AG04450 (cell line): ENCODE data around the gene LYRM2. TPM values are rescaled to one million over a fixed set of nuclear protein-coding genes. Genes with fewer than 3 reads are reported as not detected.

Experiments
- CTCF ChIA-PET: fragments of 300-600, 350-600 bp; formaldehyde crosslinking; extraction: SDS; loops from one replicate; lab custom pipeline; 2022; ENCODE audit warnings: antibody characterized with exemption, inconsistent platforms; lab: Charles Lee
- POLR2A ChIA-PET: fragments of 350-600 bp; formaldehyde crosslinking; extraction: SDS; loops from one replicate; lab custom pipeline; 2021; ENCODE audit warnings: antibody characterized with exemption, inconsistent platforms; lab: Yijun Ruan, JAX
- DNase-seq: peaks from one replicate; pipeline ENCODE4 v3.0.0-alpha.2; 2011; ENCODE audit warnings: low read depth, low spot score
- H3K27ac ChIP-seq: one replicate; pipeline ENCODE4 v1.5.1; 2012; ENCODE audit warnings: low read depth, low read length, control low read depth
- H3K27me3 ChIP-seq: one replicate; pipeline ENCODE4 v1.6.0; 2012; ENCODE audit warnings: low read length; ENCODE audit not compliant: control insufficient read depth, insufficient read depth
- H3K4me3 ChIP-seq: 2 replicates; pipeline ENCODE4 v1.5.1; 2011; ENCODE audit warnings: mild to moderate bottlenecking, low read depth, low read length, control low read depth
- H3K9me3 ChIP-seq: 2 replicates; pipeline ENCODE4 v1.5.1; 2012; ENCODE audit warnings: low read length; ENCODE audit not compliant: control insufficient read depth, insufficient read depth
- polyA plus RNA-seq: library from polyadenylated mRNA; depleted of rRNA; stranded (reverse); fragments of >200 nt; gene quantifications from 2 replicates; pipeline ENCODE4 v1.2.3, GENCODE V29; 2011; rRNA removed
- TF ChIP-seq, protein P1 (sequence below): IDR thresholded peaks from 2 replicates; pipeline ENCODE4 v1.5.1; 2011; ENCODE audit warnings: low read depth, low read length, control low read depth, inconsistent platforms

The LYRM2 gene
- polyA plus RNA-seq, 1 experiment: 58.5 TPM

GRCh38 chr6:89518352-89519055, 120.0 kb downstream of the LYRM2 start:
- no peak for DNase-seq
- CTCF ChIA-PET: no interaction called here
- no peaks in the 10 kb centered on the region for H3K27me3 ChIP-seq
- H3K4me3 ChIP-seq: no peak overlapping the region
- POLR2A ChIA-PET: no interaction called here
- no peaks in the 10 kb centered on the region for H3K9me3 ChIP-seq
- TF ChIP-seq, protein P1, sequence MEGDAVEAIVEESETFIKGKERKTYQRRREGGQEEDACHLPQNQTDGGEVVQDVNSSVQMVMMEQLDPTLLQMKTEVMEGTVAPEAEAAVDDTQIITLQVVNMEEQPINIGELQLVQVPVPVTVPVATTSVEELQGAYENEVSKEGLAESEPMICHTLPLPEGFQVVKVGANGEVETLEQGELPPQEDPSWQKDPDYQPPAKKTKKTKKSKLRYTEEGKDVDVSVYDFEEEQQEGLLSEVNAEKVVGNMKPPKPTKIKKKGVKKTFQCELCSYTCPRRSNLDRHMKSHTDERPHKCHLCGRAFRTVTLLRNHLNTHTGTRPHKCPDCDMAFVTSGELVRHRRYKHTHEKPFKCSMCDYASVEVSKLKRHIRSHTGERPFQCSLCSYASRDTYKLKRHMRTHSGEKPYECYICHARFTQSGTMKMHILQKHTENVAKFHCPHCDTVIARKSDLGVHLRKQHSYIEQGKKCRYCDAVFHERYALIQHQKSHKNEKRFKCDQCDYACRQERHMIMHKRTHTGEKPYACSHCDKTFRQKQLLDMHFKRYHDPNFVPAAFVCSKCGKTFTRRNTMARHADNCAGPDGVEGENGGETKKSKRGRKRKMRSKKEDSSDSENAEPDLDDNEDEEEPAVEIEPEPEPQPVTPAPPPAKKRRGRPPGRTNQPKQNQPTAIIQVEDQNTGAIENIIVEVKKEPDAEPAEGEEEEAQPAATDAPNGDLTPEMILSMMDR: no peak
- no peak overlapping the region for H3K27ac ChIP-seq

Other genes starting within 250 kb of the LYRM2 start
- gene RRAGD, start 226.5 kb downstream of the LYRM2 start, polyA plus RNA-seq: not detected in 2 replicates
- 0.10 and 0.21 TPM in 2 replicates for gene ANKRD6, start 205.6 kb downstream of the LYRM2 start, polyA plus RNA-seq
- gene MDN1, start 181.0 kb upstream of the LYRM2 start, polyA plus RNA-seq: 14.6 and 15.8 TPM in 2 replicates
- gene CASP8AP2, start 191.1 kb upstream of the LYRM2 start, polyA plus RNA-seq: 6.0 and 10.8 TPM in 2 replicates